GM18870 (cell line): Measurements from ENCODE around the gene CUL1.

ENCODE experiments used
- ATAC-seq: cut with Tn5 transposase; IDR thresholded peaks from one replicate; pipeline ENCODE4 v1.9.1; 2021; ENCODE audit warnings: moderate library complexity; ENCODE audit not compliant: unreplicated experiment

The CUL1 gene

DNA sequence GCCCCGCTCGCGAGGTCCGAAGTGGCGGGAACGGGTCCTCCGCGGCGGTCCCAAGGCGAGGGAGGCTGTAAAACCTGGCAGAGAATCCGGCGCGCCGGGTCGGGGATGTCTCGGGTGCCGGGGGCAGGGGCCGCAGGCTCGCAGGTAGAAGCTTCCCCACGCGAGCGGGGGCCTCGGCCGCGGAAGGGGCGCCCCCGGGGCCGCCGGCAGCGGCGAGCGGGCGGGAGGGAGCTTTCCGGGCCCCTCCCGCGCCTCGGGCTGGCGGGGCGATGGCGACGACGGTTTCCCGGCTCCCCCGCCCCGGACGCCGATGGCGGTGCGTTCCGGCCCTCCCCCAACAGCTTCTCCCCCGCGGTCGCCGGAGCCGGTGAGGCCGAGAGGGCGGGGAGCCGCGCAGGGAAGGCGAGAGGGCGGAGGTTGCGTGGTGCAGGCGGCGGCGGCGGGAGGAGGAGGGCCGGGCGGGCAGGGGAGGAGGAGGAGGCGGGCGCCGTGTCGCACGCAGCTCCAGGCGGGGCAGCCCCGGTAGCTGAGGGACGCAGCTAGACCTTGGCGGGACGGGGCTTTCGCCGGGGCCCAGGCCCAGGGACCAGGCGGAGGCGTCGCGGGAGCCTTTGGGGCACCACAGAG lies at the start of gene CUL1:
CUL1 (plus strand) TSS at position 507 of the 627 bp plus-strand sequence. CDS start 31,220 bp downstream, outside the sequence.
- ATAC-seq = peak; percentile 49

- ATAC-seq = no peak
Observed at GRCh38 chr7:148650232-148650858, 48.4 kb upstream of the CUL1 start.

GRCh38 chr7:148652773-148653172 lies 45.9 kb upstream of the CUL1 start:
- no peak for ATAC-seq

DNA sequence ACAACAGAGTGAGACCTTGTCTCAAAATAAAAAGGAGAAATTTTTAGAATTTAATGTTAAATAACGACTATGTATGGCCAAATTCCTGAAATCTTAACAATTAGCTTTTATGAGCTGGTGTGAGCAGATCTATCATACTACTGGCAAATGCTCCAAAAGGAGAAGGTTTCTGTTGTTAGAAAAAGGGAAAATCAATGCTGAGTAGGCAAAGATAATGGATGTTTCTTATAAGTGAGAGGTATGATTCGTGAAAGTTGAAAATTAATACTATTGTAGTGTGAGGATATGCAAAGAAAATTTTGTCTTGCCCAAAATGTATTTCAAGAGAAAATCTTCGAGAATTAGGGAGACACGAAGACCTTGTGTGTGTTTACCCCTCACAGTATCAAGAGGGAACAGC lies 40.8 kb upstream of the CUL1 start:
- no peak for ATAC-seq

GRCh38 chr7:148661471-148661870 lies 37.2 kb upstream of the CUL1 start:
- no peak for ATAC-seq

GRCh38 chr7:148662646-148663045 lies 36.1 kb upstream of the CUL1 start:
- no peak for ATAC-seq

DNA sequence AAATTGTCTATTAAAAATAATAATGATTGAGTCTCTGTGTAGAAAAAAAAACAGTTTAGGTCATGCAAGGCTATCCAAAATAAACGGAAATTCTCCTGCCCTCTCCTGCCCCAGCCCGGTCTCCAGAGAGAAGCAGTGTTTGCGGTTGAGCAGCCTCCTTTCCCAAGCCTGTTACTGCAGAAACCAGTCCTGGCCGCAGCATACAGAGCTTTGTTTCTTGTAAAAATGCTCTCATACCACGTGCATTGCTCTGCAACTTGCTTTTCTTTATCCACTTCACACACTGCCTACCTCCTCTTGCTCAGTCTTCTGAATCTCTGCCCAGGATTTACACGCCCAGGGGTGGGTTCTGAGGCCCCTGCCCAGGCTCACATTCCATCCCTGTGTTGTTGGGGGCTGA lies 34.4 kb upstream of the CUL1 start:
- no peak for ATAC-seq

- no peak for ATAC-seq
Observed at GRCh38 chr7:148665221-148665620, 33.5 kb upstream of the CUL1 start.

- ATAC-seq = no peak
Observed at GRCh38 chr7:148669927-148670326, 28.8 kb upstream of the CUL1 start.

DNA sequence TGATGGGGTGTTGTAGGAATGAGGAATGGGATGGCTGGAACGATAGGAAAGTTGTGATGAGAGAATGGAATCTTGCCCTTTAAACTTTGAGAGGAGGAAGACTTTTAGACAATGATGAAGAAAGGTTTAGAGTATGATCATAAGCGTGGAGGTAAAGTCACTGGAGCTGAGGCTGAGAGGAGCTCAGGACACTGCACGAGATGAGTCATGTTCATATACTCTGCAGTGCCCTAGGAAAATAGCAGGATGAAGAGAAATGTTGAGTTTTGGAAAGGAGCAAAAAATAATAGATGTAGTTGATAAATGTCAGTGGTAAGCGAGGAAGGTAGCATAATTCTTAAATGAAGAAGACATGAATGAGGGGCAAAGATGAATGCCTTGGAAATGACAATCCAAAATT lies 28.3 kb upstream of the CUL1 start:
- no peak for ATAC-seq

DNA sequence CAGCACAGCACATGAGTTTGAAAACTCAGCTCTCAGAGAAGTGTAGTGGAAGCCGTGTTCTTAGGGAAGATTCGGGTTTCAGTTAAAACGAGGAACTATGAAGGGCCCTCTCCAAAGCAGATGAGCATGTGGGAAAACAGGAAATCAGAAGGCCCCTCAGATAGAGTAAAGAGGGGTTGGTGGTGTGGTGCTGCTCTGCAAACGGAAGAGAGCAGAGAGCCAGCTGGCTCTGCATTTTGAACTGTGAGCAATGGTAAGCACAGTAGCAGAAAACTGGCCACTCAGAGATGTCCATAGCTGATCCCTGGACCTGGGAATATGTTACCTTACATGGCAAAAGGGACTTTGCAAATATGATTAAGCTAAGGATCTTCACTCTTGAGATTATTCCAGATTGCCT lies 27.9 kb upstream of the CUL1 start:
- ATAC-seq = no peak

DNA sequence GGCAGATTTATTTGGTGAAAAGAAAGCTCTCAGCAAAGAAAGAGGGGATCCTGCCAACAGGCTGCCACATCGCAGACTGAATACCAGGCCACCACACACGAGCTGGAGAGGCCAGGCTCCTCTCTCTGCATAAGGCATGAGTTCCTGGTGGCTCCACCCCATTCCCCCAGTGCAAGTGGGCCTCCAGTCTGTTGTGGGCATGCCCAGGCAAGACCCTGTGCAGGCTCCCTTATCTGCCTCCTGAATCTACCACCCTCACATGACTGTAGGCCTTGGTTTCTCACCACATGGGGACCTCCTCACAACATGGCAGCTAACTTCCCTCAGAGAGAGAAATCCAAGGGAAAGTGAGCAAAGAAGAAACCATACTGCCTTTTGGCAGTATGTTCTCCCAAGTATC lies 26.7 kb upstream of the CUL1 start:
- no peak for ATAC-seq

- no peak for ATAC-seq
Observed at GRCh38 chr7:148674689-148675088, 24.0 kb upstream of the CUL1 start.

DNA sequence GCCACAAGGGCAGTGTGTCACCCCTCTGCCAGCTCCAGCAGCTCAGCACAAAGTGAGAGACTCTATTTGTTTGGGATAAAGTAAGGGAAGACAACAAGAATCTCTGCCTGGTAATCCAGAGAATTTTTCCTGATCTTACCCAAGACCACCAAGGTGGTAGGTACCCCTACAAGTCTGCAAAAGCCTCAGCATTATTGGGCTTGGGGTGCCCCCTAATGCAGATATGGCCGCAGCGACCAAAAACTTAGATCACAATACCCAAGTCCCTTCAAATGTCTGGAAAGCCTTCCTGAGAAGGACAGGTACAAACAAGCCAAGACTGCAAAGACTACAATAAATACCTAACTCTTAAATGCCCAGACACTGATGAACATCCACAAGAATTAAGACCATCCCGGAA lies 22.4 kb upstream of the CUL1 start:
- no peak for ATAC-seq

DNA sequence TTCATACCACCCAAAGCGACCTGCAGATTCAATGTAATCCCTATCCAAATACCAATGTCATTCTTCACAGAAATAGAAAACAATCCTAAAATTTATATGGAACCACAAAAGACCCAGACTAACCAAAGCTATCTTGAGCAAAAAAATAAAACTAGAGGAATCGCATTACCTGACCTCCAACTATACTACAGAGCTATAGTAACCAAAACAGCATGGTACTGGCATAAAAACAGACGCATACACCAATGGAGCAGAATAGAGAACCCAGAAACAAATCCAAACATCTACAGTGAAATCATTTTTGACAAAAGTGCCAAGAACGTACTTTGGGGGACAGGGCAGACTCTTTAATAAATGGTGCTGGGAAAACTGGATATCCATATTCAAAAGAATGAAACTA lies 16.9 kb upstream of the CUL1 start:
- ATAC-seq = no peak

- no peak for ATAC-seq
Observed at GRCh38 chr7:148684289-148684830, 14.3 kb upstream of the CUL1 start.

GRCh38 chr7:148686312-148686937 lies 12.3 kb upstream of the CUL1 start:
- ATAC-seq = no peak

DNA sequence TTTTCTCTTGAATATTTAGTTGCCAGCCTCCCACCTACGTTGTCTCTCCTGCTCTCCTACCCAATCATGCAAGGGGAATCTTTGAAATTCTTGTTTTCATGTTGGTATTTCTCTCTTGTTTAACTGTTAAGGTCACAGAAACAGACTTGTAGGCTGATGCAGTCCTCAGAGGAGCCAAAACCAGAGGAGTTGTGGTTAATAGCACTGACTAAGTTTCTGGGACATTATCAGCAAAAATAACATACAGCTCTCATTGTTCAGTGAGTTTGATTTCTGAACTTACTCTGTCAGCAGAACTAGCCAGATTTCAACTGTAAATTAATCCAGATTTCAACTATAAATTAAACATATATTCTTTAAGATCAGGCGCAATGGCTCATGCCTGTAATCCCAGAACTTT lies 11.1 kb upstream of the CUL1 start:
- ATAC-seq = no peak

GRCh38 chr7:148688526-148688925 lies 10.2 kb upstream of the CUL1 start:
- ATAC-seq = no peak

GRCh38 chr7:148693651-148694050 lies 5.1 kb upstream of the CUL1 start:
- no peak for ATAC-seq

DNA sequence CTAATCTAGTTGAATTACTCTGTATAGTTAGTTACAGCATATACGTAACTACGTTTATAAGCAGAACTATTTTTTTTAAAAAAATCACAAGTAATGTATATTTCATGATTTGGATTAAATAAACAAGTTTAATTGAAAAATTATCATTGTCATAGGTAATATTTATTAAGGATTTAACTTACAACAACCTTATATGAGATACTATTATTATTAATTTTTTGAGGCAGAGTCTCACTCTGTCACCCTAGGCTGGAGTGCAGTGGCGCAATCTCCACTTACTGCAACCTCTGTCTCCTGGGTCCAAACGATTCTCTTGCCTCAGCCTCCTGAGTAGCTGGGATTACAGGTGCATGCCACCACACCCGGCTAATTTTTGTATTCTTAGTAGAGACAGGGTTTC lies 4.1 kb upstream of the CUL1 start:
- ATAC-seq = no peak

GRCh38 chr7:148695953-148696352 lies 2.8 kb upstream of the CUL1 start:
- no peak for ATAC-seq
